Left lung (tissue), 10 donors: Measurements from ENCODE around the gene UST. TPM values are rescaled to one million over a fixed set of nuclear protein-coding genes. Genes with fewer than 3 reads are reported as not detected.
A peak's percentile ranks its signal among the peaks of the same experiment; 100 is the strongest.

ENCODE experiments used
- ATAC-seq: fragments of 200-7000 bp; cut with Tn5 transposase; one replicate; pipeline ENCODE4 v1.9.1; 2020; ENCODE audit warnings: moderate library complexity
- DNase-seq, 4 donors: peaks; one replicate each; pipeline ENCODE4 v3.0.0-alpha.2; 2013 to 2020
- H3K27ac ChIP-seq, 2 donors: fragments of 200-600 bp; sonication (generic) in 1 of 2; one replicate each; pipeline versions ENCODE4 v1.5.0 to v1.8.0; 2020 to 2021
- H3K27me3 ChIP-seq, 2 donors: fragments of 200-600 bp; sonication (generic) in 1 of 2; one replicate each; pipeline versions ENCODE4 v1.5.0 to v1.8.0; 2020 to 2021
- H3K36me3 ChIP-seq, 2 donors: fragments of 200-600 bp; sonication (generic) in 1 of 2; one replicate each; pipeline versions ENCODE4 v1.5.0 to v1.8.0; 2020 to 2021
- H3K4me1 ChIP-seq, 2 donors: fragments of 200-600 bp; one replicate each; pipeline ENCODE4 v1.8.0; 2021
- H3K4me3 ChIP-seq, 2 donors: fragments of 200-600 bp; sonication (generic) in 1 of 2; one replicate each; pipeline versions ENCODE4 v1.5.0 to v1.8.0; 2020 to 2021; ENCODE audit warnings: mild to moderate bottlenecking in 1 of 2
- H3K9me3 ChIP-seq, 2 donors: fragments of 200-600 bp; sonication (generic) in 1 of 2; one replicate each; pipeline versions ENCODE4 v1.5.0 to v1.8.0; 2020 to 2021
- intact Hi-C, 2 donors: fragments of 100-400 bp; cut with DNase I; formaldehyde crosslinking; loops; one replicate each; pipeline versions ENCODE4 v1.11.2 to v1.14.2; 2022
- polyA plus RNA-seq, 6 donors: library from polyadenylated mRNA; unstranded; fragments of 120-200 nt; gene quantifications; one replicate each; pipeline ENCODE4 v1.2.1, GENCODE V29; 2013; ENCODE audit not compliant: insufficient read length in 6 of 6
- total RNA-seq, 2 donors: library from RNA; stranded (reverse); fragmentation: NEBNext Ultra II Directional; extraction: Animal tissue kit (Norgen Biotek cat#: 25700); gene quantifications; one replicate each; pipeline ENCODE4 v1.2.1, GENCODE V29; 2021
- TF ChIP-seq, protein P1 (sequence below), 2 donors: fragments of 200-600 bp; sonication (generic) in 1 of 2; IDR thresholded peaks; one replicate each; pipeline versions ENCODE4 v1.5.0 to v1.8.0; 2021; ENCODE audit warnings: antibody characterized with exemption in 2 of 2
- donor health status: DM: no; HTN: yes; CAD: no.
- donor health status: DM: no; HTN: no; CAD: no.

Gene UST
- total and polyA plus RNA-seq, 8 donors, result 7.4 to 17.0 (median 9.5) TPM

GRCh38 chr6:148709577-148709976 is 37.3 kb upstream of the UST start:
- Histone ChIP-seq H3K9me3 (peaks cover 0 to 16% of the 10 kb centered on the region in 2 donors), H3K27ac (no peak overlapping the region), H3K36me3 (no peaks in the 10 kb centered on the region), H3K4me3 (no peak overlapping the region), H3K4me1 (no peaks in the 10 kb centered on the region), H3K27me3 (no peaks in the 10 kb centered on the region)
- ATAC-seq, result no peak
- TF ChIP-seq, protein P1, sequence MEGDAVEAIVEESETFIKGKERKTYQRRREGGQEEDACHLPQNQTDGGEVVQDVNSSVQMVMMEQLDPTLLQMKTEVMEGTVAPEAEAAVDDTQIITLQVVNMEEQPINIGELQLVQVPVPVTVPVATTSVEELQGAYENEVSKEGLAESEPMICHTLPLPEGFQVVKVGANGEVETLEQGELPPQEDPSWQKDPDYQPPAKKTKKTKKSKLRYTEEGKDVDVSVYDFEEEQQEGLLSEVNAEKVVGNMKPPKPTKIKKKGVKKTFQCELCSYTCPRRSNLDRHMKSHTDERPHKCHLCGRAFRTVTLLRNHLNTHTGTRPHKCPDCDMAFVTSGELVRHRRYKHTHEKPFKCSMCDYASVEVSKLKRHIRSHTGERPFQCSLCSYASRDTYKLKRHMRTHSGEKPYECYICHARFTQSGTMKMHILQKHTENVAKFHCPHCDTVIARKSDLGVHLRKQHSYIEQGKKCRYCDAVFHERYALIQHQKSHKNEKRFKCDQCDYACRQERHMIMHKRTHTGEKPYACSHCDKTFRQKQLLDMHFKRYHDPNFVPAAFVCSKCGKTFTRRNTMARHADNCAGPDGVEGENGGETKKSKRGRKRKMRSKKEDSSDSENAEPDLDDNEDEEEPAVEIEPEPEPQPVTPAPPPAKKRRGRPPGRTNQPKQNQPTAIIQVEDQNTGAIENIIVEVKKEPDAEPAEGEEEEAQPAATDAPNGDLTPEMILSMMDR (IDR thresholded peaks at IDR 0.05), result no peak
- no peak for DNase-seq
- intact Hi-C loops, result no loop called here

- intact Hi-C loops, result no loop called here
- no peak for ATAC-seq
Measured at GRCh38 chr6:148711833-148712654, 34.8 kb upstream of the UST start.

DNA sequence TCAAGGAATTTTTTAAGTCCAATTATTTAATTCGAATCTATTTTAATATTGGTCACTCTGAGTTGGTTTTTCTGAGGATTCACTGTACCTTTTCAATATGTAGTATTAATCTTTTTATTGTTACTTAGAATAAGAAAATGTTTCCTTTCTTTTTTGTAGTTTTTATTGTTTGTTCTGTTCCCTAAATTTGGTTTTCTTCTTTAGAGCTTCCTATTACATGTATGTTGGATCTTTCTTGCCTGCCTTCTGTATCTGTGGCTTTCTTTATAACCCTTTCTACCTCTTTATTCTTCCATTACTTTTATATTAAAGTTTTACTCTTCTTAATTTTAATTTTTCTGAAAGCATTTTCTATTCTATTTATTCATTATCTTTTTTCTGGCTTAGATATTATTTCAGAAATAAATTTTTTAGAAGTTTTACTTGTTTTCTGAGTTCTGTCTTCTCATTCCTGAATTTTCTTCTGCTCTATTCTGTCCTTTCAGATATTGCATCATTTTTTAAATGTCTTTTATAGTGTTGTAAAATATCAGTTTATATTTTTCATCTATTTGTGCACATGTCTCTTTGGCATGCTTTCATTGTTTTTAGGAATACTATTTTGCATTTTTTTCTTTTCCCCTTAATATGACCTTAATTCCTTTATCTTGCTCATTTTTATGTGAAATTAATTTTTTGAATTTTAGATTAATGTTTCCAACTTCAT is 33.6 kb upstream of the UST start:
- TF ChIP-seq, protein P1 (IDR thresholded peaks at IDR 0.05), result no peak
- H3K27ac ChIP-seq, result no peak overlapping the region
- no peak for DNase-seq
- H3K36me3 ChIP-seq, result no peaks in the 10 kb centered on the region
- H3K9me3 ChIP-seq, result peaks cover 0 to 16% of the 10 kb centered on the region in 2 donors
- no peaks in the 10 kb centered on the region for H3K27me3 ChIP-seq
- no peak overlapping the region for H3K4me3 ChIP-seq
- no peaks in the 10 kb centered on the region for H3K4me1 ChIP-seq
- intact Hi-C loops, result no loop called here
- no peak for ATAC-seq

More at GRCh38 chr6:148711833-148712654, 34.8 kb upstream of the UST start:
- Histone ChIP-seq H3K4me3 (no peak overlapping the region), H3K4me1 (no peaks in the 10 kb centered on the region), H3K9me3 (peaks cover 0 to 16% of the 10 kb centered on the region in 2 donors), H3K36me3 (no peaks in the 10 kb centered on the region), H3K27me3 (no peaks in the 10 kb centered on the region), H3K27ac (no peak overlapping the region)
- no peak for DNase-seq
- TF ChIP-seq, protein P1 (IDR thresholded peaks at IDR 0.05), result no peak

GRCh38 chr6:148713921-148714320 is 32.9 kb upstream of the UST start:
- TF ChIP-seq, protein P1 (IDR thresholded peaks at IDR 0.05), result no peak
- no peak for DNase-seq
- H3K4me1 ChIP-seq, result no peaks in the 10 kb centered on the region
- intact Hi-C loops, result no loop called here
- no peaks in the 10 kb centered on the region for H3K27me3 ChIP-seq
- H3K4me3 ChIP-seq, result no peak overlapping the region
- no peak for ATAC-seq
- H3K36me3 ChIP-seq, result no peaks in the 10 kb centered on the region
- H3K27ac ChIP-seq, result no peak overlapping the region
- peaks cover 0 to 16% of the 10 kb centered on the region in 2 donors for H3K9me3 ChIP-seq

DNA sequence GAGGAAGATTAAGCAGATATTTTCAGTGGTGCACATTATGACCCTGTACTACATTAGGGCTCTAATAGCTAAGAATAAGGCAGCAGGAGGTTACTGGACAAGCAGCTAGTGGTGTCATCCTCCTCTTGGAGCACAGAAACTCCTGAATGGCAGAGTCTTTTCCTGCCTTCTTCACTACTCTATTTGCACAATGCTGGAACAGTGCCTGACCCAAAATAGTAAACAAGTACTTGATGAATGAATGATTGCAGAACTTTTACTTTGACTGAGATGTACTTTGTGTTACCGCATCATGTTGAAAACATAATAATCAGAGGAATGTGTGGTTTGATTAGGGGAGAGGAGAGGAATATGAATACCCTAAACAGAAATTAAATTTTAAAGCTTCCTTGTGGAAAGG is 30.0 kb upstream of the UST start:
- Histone ChIP-seq H3K9me3 (peaks cover 0 to 16% of the 10 kb centered on the region in 2 donors), H3K4me1 (no peaks in the 10 kb centered on the region), H3K4me3 (no peak overlapping the region), H3K27ac (no peak overlapping the region), H3K36me3 (no peaks in the 10 kb centered on the region), H3K27me3 (no peaks in the 10 kb centered on the region)
- ATAC-seq (no peak), DNase-seq (peak in 1 of 4 donors; percentile 33)
- TF ChIP-seq, protein P1 (IDR thresholded peaks at IDR 0.05), result no peak
- intact Hi-C loops, result no loop called here
